NB4 (cell line): ENCODE measurements around the gene SCAP.

Source experiments
- DNase-seq: peaks from one replicate; pipeline ENCODE4 v3.0.0; 2010; ENCODE audit warnings: low read depth
- H3K4me3 ChIP-seq: one replicate; pipeline ENCODE4 v1.5.1; 2011; ENCODE audit warnings: mild to moderate bottlenecking, low read depth, low read length, moderate library complexity
- MYC ChIP-seq: IDR thresholded peaks from 2 replicates; pipeline ENCODE4 v1.6.1; 2011; ENCODE audit warnings: low read depth, low read length
- POLR2A ChIP-seq: IDR thresholded peaks from 2 replicates; pipeline ENCODE4 v1.6.1; 2011; ENCODE audit warnings: mild to moderate bottlenecking; ENCODE audit not compliant: insufficient read length; ENCODE audit errors: extremely low read depth
- TF ChIP-seq, protein P1 (sequence below): IDR thresholded peaks from 2 replicates; pipeline ENCODE4 v1.6.1; 2011; ENCODE audit warnings: low read depth, low read length
- TF ChIP-seq, protein P2 (sequence below): IDR thresholded peaks from one replicate; pipeline ENCODE4 v1.5.1; 2012; ENCODE audit warnings: low read depth, low read length

The SCAP gene

DNA sequence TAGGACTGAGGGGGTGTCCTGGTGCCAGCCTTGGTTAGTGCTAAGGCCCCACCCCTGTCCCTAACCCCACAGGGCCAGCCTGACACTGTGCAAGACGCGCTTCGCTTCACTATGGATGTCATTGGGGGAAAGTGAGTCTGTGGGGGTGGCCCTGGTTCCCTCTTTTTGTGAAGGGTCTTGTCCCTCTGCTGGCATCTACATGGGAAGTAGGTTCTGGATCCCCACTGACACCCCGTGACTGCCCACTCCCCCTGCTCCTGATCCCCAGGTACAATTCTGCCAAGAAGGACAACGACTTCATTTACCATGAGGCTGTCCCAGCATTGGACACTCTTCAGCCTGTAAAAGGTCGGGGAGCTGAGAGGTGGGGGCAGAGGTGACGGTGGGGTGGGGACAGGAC, 68.5 kb downstream of the SCAP start:
- DNase-seq, result no peak
- no peak overlapping the region for H3K4me3 ChIP-seq
- TF ChIP-seq POLR2A, result no peak
- TF ChIP-seq, protein P1, sequence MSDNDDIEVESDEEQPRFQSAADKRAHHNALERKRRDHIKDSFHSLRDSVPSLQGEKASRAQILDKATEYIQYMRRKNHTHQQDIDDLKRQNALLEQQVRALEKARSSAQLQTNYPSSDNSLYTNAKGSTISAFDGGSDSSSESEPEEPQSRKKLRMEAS, result no peak
- no peak for TF ChIP-seq MYC
- TF ChIP-seq, protein P2, sequence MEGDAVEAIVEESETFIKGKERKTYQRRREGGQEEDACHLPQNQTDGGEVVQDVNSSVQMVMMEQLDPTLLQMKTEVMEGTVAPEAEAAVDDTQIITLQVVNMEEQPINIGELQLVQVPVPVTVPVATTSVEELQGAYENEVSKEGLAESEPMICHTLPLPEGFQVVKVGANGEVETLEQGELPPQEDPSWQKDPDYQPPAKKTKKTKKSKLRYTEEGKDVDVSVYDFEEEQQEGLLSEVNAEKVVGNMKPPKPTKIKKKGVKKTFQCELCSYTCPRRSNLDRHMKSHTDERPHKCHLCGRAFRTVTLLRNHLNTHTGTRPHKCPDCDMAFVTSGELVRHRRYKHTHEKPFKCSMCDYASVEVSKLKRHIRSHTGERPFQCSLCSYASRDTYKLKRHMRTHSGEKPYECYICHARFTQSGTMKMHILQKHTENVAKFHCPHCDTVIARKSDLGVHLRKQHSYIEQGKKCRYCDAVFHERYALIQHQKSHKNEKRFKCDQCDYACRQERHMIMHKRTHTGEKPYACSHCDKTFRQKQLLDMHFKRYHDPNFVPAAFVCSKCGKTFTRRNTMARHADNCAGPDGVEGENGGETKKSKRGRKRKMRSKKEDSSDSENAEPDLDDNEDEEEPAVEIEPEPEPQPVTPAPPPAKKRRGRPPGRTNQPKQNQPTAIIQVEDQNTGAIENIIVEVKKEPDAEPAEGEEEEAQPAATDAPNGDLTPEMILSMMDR, result no peak

DNA sequence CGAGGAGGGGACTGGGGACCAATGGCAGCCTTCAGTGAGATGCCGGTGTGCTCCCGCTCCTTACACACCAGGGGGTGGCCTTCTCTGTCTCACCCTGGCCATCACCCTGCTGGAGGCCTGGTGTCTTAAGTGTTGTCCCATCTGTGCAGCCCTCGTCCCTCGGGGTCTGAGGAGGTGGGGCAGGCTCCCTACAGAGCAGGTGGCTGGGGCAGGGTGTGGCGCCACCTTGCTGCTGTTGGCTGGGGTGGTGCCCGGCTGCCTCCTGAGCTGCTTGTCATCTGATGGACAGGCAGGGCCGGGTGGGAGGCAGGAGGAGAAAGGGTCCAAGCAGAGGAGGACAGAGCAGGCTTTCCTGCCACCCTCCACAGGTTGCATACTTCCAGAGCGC, 69.0 kb downstream of the SCAP start:
- no peak overlapping the region for H3K4me3 ChIP-seq
- TF ChIP-seq MYC, result no peak
- TF ChIP-seq, protein P2, result peak; percentile 25

DNA sequence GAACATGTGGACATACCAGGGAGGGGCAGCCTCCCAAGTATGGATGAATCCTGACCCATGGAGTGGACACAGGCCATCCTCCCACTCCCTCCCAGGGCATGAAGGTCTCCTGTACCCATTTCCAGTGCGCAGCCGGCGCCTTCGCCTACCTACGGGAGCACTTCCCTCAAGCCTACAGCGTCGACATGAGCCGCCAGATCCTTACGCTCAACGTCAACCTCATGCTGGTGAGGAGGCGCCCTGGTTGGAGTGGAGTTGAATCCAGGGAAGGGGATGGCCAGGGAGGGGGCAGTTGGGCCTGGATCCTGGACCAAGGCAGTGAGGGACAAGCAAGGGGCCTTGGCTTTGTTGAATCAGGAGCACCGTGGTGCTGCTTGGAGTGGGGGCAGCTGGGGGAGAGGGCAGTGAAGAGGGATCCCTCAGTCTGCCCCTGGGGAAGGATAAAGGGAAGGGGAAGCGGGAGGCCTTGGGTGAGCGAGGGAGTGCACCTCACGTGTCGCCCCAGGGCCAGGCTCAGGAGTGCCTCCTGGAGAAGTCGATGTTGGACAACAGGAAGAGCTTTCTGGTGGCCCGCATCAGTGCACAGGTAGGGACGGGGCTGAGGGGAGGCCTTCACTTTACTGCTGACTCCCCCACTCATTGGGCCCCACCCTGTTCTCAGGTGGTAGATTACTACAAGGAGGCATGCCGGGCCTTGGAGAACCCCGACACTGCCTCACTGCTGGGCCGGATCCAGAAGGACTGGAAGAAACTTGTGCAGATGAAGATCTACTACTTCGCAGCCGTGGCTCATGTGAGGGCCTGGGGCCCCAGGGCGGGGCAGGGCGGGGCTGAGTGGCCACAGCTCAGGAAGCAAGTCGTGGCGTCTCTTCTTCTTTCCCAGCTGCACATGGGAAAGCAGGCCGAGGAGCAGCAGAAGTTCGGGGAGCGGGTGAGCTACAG, 69.7 kb downstream of the SCAP start:
- H3K4me3 ChIP-seq, result no peak overlapping the region
- no peak for DNase-seq
- TF ChIP-seq POLR2A (no peak), MYC (no peak)
- TF ChIP-seq, protein P2, result no peak
- TF ChIP-seq, protein P1, result no peak

More for the DNA sequence above, 69.0 kb downstream of the SCAP start:
- DNase-seq, result peak; percentile 54

DNA sequence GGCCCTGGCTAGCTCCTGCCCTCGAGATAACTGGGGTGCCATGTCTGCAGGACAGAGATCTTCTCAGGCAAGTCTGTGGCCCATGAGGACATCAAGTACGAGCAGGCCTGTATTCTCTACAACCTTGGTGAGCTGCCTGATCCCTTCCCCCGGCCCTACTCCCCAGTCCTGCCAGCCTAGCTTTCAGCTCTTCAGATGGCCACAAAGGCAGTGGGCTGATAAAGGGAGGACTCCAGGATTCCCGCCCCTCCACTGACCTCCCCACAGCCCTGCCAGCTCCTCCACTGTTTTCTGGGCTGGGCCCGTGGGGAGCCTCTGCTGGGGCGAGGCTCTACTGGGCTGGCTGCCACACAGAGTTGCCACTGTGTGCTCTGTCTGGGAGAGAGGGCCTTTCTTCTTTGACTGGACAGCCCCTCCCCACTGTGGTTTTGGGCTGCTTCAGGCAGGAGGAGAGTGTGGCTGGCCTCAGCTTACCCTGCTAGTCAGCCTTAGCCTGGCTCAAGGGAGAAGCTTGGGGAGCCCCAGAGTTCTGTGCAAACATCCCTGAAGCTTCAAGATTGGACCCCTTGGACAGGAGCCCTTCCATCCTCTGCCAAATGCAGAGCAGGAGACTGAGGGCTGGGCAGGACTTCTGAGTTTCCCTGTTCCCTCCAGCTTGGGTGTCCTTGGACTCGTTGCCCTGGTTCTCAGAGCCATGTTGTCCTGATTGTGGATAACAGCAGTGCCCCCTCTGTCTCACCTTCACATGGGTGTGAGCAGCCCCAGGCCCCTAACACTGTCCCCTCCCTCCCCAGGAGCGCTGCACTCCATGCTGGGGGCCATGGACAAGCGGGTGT, 70.6 kb downstream of the SCAP start:
- no peak for DNase-seq
- no peak for TF ChIP-seq POLR2A
- TF ChIP-seq, protein P2, result no peak
- no peak for TF ChIP-seq MYC
- TF ChIP-seq, protein P1, result no peak
- no peak overlapping the region for H3K4me3 ChIP-seq

DNA sequence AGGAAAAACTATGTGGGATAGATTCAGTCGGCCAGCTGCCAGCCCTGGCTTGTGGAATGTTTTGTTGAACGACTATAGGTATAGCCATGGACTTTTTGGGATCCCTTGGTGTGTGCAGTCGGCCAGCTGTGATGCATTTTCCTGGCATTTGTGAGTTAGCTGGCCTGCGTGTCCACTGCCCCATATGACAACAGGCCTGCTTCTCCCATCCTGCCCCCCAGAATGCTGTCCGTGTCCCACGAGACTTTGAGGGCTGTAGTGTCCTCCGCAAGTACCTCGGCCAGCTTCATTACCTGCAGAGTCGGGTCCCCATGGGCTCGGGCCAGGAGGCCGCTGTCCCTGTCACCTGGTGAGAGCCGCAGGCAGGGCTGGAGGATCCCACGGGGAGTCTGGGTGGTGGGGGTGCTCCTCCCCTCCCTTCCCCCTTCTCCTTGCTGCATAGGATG, 71.3 kb downstream of the SCAP start:
- no peak overlapping the region for H3K4me3 ChIP-seq
- no peak for DNase-seq
- TF ChIP-seq, protein P2, result no peak
- TF ChIP-seq POLR2A (no peak), MYC (no peak)
- TF ChIP-seq, protein P1, result no peak
